ENCODE measurements around the gene CD22. TPM values are rescaled to one million over a fixed set of nuclear protein-coding genes. Genes with fewer than 3 reads are reported as not detected.

The CD22 gene
- total RNA-seq, 2 experiments from 2014 or later = 0.52 to 0.63 TPM

DNA sequence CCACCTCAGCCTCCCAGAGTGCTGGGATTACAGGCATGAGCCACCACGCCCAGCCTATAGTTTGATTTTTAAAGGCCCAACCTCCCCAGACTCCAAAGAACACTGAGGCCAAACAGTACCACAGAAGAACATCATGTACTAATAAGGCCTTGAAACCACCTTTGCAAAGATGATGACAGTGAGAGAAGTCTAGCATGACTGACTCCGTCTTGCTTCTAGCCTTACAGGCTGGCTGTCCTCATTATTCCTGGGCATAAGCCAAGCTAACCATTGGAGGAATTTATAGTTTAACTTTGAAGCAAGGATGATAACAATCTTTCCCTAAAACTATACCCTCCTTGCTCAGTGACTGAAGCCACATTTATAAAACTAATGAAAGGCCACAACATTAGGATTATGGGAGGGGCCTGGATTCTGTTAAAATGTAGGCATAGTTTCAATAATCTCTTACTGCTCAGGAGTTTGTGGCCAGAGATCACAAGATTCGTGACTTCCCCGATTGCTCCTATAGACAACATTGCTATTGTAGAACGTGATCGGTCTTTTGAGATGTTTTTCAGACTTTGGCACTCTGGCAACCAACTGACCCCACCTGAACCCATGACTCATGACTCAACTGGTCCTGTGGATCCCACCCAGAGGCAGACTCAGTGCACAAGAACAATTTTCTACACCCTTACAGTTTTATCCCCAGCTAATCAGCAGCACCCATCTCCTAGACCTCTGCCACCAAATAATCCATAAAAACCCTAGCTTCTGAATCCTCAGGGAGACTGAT, 59.5 kb downstream of the CD22 start:
- CTCF ChIA-PET = interaction anchor here (0.5 to 1.5 kb wide), 2 partner anchors 38 to 106 kb away, joined by 3 to 7 read pairs; no protein-coding TSS in a partner anchor

DNA sequence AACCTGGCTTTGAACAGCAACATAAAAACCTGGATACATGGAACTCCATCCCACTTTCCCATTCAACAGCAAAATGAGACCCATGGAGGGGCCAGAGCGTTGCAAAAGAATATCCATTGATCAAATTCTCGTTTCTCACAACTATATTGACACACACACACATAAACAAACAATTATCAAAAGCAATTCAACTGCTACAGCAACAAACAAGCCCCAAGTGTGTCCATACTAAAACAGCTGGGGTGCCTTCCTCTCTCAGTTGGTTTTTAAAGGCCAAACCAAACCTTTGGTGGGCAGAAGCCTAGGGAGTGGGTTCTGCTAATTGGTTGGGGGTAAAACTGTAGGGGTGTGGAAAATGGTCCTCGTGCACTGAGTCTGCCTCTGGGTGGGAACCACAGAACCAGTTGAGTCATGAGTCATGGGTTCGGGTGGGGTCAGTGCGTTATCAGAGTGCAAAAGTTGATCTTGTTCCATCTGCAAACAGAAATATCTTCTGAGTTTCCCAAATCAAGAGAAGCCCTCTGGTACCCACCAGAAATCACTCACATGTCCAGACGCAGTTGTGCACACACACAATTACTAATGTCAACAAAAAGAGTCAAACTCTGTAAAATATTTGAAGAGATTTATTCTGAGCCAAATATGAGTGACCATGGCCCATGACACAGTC, 60.3 kb downstream of the CD22 start:
- no peak for DNase-seq
- no peak for ATAC-seq
- no peaks in the 10 kb centered on the region for H3K4me1 Mint-ChIP-seq (ENCODE audit: low read depth)
- H3K9me3 Mint-ChIP-seq (ENCODE audit: insufficient read depth) = peaks cover 7% of the 10 kb centered on the region
- CTCF ChIA-PET = no interaction called here
- H3K27me3 Mint-ChIP-seq (ENCODE audit: low read depth) = peaks cover 11% of the 10 kb centered on the region
- H3K27ac Mint-ChIP-seq = no peak overlapping the region
- H3K4me3 Mint-ChIP-seq = no peak overlapping the region
- POLR2A ChIA-PET = no interaction called here
- H3K36me3 Mint-ChIP-seq (ENCODE audit: low read depth) = peaks cover 5% of the 10 kb centered on the region

More for the DNA sequence above, 59.5 kb downstream of the CD22 start:
- Mint-ChIP-seq H3K27me3 (ENCODE audit: low read depth) (peaks cover 14% of the 10 kb centered on the region), H3K9me3 (ENCODE audit: insufficient read depth) (peaks cover 7% of the 10 kb centered on the region), H3K4me3 (no peak overlapping the region), H3K27ac (no peak overlapping the region), H3K36me3 (ENCODE audit: low read depth) (peaks cover 5% of the 10 kb centered on the region), H3K4me1 (ENCODE audit: low read depth) (no peaks in the 10 kb centered on the region)
- ATAC-seq (no peak), DNase-seq (no peak)
- POLR2A ChIA-PET = no interaction called here

DNA sequence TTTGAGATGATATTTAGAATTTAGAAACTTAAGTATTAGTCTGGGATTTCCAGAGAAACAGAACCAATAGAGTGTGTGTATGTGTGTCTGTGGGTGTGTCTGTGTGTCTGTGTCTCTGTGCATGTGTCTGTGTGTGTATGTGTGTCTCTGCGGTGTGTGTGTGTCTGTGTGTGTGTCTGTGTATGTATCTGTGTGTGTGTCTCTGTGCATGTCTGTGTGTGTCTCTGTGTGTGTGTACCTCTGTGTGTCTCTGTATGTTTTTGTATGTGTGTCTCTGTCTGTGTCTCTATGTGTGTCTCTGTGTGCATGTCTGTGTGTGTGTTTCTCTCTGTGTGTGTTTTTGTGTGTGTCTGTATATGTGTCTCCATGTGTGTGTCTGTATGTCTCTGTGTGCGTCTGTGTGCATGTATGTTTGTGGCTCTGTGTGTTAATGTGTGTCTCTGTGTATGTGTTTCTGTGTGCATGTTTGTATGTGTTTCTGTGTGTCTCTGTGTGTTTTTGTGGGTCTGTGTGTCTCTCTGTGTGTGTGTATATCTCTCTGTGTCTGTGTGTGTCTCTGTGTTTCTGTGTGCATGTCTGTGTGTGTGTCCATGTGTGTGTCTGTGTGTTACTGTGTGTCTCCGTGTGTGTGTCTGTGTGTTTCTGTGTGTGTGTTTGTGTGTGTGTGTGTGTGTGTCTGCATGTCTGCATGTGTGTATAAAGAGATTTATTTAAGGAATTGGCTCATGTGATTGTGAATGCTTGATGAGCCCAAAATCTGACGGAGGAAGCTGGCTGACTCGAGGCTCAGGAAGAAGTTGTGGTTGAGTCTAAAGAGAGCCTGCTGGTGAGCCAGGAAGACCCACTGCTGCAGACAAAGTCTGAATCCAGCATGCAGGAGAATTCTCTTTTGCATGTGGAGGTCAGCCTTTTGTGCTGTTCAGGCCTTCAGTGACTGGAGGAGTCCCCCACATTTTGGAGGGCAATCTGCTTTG, 64.0 kb downstream of the CD22 start:
- Mint-ChIP-seq H3K27ac (no peak overlapping the region), H3K4me3 (no peak overlapping the region), H3K9me3 (ENCODE audit: insufficient read depth) (no peaks in the 10 kb centered on the region), H3K27me3 (ENCODE audit: low read depth) (peaks cover 9% of the 10 kb centered on the region), H3K36me3 (ENCODE audit: low read depth) (no peaks in the 10 kb centered on the region), H3K4me1 (ENCODE audit: low read depth) (no peaks in the 10 kb centered on the region)
- DNase-seq (no peak), ATAC-seq (no peak)
- CTCF ChIA-PET = no interaction called here
- POLR2A ChIA-PET = no interaction called here

DNA sequence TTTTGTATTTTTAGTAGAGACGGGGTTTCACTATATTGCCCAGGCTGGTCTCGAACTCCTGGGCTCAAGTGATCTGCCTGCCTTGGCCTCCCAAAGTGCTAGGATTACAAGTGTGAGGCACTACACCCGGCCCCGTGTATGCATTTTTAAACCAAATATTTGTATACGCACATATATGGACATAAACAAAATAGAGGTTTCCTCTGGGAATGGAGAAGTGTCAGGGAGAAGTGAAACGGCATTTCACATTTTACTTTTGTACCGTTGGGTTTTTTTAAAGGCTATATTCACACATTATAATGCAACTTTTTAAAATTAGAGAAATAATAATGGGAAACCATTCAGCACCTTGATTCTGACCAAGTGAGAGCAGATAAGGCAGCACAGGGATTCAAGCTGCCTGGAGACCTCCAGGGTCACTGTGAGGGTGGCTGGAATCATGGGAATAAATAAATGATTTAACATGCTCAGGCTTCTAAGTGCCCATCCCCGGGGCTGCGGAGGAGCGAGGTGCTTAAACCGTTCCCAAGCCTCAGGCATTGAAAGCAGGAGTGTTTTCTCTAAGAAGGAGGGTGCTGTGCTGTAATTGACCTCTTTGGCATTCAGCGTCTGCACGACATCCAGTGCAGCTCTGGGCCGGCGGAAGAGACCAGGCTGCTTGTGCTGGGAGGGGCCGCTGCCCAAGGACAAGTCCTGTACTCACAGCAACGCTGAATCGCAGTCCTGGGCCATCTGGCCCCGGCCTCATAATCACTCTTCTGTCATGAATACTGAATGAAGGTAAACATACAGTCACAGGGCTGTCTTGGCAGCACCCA, 66.6 kb downstream of the CD22 start:
- H3K36me3 Mint-ChIP-seq (ENCODE audit: low read depth) = no peaks in the 10 kb centered on the region
- DNase-seq (no peak), ATAC-seq (no peak)
- H3K4me3 Mint-ChIP-seq = no peak overlapping the region
- H3K27me3 Mint-ChIP-seq (ENCODE audit: low read depth) = peaks cover 9% of the 10 kb centered on the region
- H3K27ac Mint-ChIP-seq = no peak overlapping the region
- POLR2A ChIA-PET = interaction anchor here (0.6 kb wide), 1 partner anchor 228 kb away, joined by 6 read pairs; no protein-coding TSS in a partner anchor
- no peaks in the 10 kb centered on the region for H3K9me3 Mint-ChIP-seq (ENCODE audit: insufficient read depth)
- CTCF ChIA-PET = no interaction called here
- H3K4me1 Mint-ChIP-seq (ENCODE audit: low read depth) = no peaks in the 10 kb centered on the region

DNA sequence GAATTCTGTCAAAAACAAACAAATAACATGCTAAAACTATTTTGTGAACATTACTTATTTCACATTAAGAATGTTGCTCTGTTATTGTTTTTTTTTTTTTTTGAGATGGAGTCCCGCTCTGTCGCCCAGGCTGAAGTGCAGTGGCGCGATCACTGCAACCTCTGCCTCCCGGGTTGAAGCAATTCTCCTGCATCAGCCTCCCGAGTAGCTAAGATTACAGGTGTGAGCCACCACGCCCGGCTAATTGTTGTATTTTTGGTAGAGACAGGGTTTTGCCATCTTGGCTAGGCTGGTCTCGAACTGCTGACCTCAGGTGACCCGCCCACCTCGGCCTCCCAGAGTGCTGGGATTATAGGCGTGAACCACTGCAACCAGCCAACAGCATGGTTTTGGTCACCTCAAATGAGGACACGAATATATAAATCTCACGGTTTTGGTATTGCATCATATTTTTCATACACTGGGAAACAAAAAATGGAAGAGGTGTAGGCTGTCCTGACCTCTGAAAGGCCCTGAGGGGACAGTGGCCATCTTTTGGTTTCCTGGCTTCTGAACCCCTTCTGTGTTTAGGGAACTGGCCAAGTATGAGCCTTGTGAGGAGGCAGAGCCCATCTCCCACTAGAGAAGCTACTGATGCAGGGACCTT, 67.4 kb downstream of the CD22 start:
- POLR2A ChIA-PET = interaction anchor here (0.6 kb wide), 1 partner anchor 228 kb away, joined by 6 read pairs; no protein-coding TSS in a partner anchor
- no peak overlapping the region for H3K4me3 Mint-ChIP-seq
- H3K27ac Mint-ChIP-seq = no peak overlapping the region
- no peaks in the 10 kb centered on the region for H3K9me3 Mint-ChIP-seq (ENCODE audit: insufficient read depth)
- ATAC-seq (no peak), DNase-seq (no peak)
- CTCF ChIA-PET = no interaction called here
- H3K4me1 Mint-ChIP-seq (ENCODE audit: low read depth) = no peaks in the 10 kb centered on the region
- no peaks in the 10 kb centered on the region for H3K36me3 Mint-ChIP-seq (ENCODE audit: low read depth)
- peaks cover 6% of the 10 kb centered on the region for H3K27me3 Mint-ChIP-seq (ENCODE audit: low read depth)

Small RNA genes lying within 50 kb of the gene (microRNA-seq; reads per million reads assigned to microRNA genes)
- not detected for gene MIR5196

Other genes starting within 250 kb of the CD22 start
- not detected for gene FXYD3, start 213.4 kb upstream of the CD22 start, total RNA-seq
- gene LGI4, start 194.1 kb upstream of the CD22 start, total RNA-seq = under 1 TPM; 0.13 TPM
- 1 to 10 TPM; 1.3 to 1.4 TPM for gene FXYD1, start 190.4 kb upstream of the CD22 start, total RNA-seq
- gene FXYD7, start 185.9 kb upstream of the CD22 start, total RNA-seq = 1 to 10 TPM; 4.1 to 5.2 TPM
- 100 to 1,000 TPM; 338 to 384 TPM for gene FXYD5, start 174.5 kb upstream of the CD22 start, total RNA-seq
- gene FAM187B, start 100.4 kb upstream of the CD22 start, total RNA-seq = not detected
- 10 to 100 TPM; 25.5 to 25.9 TPM for gene LSR, start 80.2 kb upstream of the CD22 start, total RNA-seq
- gene USF2, start 60.2 kb upstream of the CD22 start, total RNA-seq = 100 to 1,000 TPM; 125 to 138 TPM
- under 1 TPM; 0.50 to 0.63 TPM for gene HAMP, start 46.7 kb upstream of the CD22 start, total RNA-seq
- gene MAG, start 37.0 kb upstream of the CD22 start, total RNA-seq = under 1 TPM in 1 of 2 experiments, not detected in 1; 0.26 TPM
- not detected for gene FFAR1, start 18.7 kb downstream of the CD22 start, total RNA-seq
- gene FFAR3, start 29.3 kb downstream of the CD22 start, total RNA-seq = not detected
- not detected for gene GPR42, start 41.9 kb downstream of the CD22 start, total RNA-seq
- not detected for gene FFAR2, start 119.1 kb downstream of the CD22 start, total RNA-seq
- gene KRTDAP, start 161.3 kb downstream of the CD22 start, total RNA-seq = not detected
- not detected for gene DMKN, start 184.5 kb downstream of the CD22 start, total RNA-seq
- not detected for gene SBSN, start 199.1 kb downstream of the CD22 start, total RNA-seq
- gene GAPDHS, start 204.3 kb downstream of the CD22 start, total RNA-seq = not detected
- 10 to 100 TPM; 53.3 to 54.1 TPM for gene TMEM147, start 216.4 kb downstream of the CD22 start, total RNA-seq
- gene ATP4A, start 234.5 kb downstream of the CD22 start, total RNA-seq = not detected